Measurements from ENCODE around the gene ACAT2.
"Not testable (repeated sequence)": the region's sequence is repeated elsewhere in the genome, so short reads cannot be mapped to it uniquely, and the experiment has no call there.

Gene ACAT2

DNA sequence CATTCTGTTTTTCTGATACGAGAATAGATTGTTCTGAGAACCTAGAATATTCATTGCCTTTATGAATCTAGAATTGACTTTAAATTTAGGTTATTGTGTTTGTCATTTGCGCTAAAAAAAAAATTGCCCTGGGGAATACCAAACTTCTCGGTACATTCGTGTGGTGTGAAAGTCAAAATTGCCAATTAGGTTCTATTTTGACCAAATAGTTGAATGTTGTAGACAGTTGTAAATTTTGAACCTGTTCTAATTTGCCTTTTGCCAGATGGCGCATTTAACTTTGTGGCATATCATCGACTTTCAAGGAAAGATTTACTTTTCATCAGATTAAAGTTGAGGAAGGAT is 31.5 kb upstream of the ACAT2 start:
- DNase-seq (ENCODE audit: low spot score), result no peak

- DNase-seq (ENCODE audit: low spot score), result not testable (repeated sequence)
Measured at GRCh38 chr6:159732550-159732949, 29.3 kb upstream of the ACAT2 start.

DNA sequence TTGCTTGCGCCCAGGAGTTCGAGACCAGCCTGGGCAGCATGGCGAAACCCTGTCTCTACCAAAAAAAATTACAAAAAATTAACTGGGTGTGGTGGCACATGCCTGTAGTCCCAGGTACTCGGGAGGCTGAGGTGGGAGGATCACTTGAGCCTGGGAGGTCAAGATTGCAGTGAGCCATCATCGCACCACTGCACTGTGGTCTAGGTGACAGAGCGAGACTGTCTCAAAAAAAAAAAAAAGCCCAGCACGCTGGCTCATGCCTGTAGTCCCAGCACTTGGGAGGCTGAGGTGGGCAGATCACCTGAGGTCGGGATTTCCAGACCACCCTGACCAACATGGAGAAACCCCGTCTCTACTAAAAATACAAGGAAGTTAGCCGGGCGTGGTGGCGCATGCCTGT is 28.4 kb upstream of the ACAT2 start:
- DNase-seq (ENCODE audit: low spot score), result not testable (repeated sequence)

- no peak for DNase-seq (ENCODE audit: low spot score)
Measured at GRCh38 chr6:159736908-159737307, 24.9 kb upstream of the ACAT2 start.

- DNase-seq (ENCODE audit: low spot score), result no peak
Measured at GRCh38 chr6:159739341-159739740, 22.5 kb upstream of the ACAT2 start.

DNA sequence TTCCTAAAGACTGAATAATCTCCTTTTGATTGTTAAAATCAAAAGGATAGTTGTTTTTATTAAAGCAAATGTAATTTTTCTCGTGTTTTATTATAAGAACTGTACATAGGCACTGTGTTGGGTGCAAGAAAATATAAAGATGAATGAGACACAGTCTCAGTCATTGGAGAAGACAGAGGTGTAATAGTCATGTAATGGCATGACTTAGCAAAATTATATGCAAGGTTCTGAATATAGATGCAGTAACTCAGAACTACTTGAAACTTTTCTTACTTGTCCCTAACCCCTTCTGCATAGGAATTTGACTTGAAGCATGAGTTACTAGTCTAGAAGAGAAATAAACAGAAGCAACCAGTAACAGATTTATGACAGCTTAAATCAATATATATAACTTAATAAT is 19.7 kb upstream of the ACAT2 start:
- DNase-seq (ENCODE audit: low spot score), result no peak

DNA sequence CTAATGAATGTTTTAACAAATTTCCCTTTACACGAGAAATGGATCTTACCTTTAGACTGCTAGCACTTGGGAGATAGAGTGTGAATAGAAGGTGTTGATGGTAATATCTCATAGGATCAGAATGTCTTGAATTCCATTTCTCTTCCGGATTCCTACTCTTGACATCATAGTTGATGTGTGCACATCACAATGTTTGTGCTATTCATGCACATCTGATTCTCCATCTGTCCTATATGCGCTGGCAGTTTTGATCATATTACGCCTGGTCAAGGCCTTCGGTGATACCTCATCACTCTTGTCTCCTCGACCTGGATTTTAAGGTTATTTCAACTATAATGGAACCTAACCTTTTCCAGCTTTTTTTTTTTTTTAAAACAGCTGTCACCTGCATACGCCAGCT is 16.8 kb upstream of the ACAT2 start:
- DNase-seq (ENCODE audit: low spot score), result no peak

DNA sequence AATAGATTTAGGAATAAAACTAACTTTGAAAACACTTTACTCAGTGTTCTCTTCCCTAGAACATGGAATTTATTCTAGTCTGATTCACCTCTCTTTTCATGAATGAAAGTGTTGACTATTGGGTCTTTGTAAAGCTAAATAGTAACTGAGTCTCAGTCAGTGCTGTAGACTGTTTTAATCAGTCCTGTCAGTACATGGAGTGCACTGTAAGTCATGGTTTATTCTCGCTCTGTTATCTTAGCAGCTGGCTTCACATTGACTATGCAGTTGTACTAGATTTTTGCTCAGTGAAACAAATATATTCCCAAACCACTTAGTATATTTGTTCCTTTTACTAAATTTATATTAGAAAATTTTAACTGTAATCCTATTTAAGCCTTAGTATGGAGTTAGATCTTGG is 15.1 kb upstream of the ACAT2 start:
- no peak for DNase-seq (ENCODE audit: low spot score)

DNA sequence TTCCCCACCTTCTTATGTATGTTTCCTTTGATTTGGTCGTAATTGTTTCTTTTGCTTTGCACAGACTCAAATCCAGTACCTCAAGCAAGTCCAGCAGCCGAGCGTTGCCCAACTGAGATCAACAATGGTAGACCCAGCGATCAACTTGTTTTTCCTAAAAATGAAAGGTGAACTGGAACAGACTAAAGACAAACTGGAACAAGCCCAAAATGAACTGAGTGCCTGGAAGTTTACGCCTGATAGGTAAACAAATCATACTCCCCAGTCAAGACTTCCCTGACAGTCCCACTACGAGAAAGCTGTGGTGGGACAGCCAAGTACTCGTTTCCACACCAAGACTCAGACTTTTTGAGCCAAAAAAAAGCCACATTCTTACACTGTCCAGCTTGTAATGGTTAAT is 13.7 kb upstream of the ACAT2 start:
- DNase-seq (ENCODE audit: low spot score), result not testable (repeated sequence)

DNA sequence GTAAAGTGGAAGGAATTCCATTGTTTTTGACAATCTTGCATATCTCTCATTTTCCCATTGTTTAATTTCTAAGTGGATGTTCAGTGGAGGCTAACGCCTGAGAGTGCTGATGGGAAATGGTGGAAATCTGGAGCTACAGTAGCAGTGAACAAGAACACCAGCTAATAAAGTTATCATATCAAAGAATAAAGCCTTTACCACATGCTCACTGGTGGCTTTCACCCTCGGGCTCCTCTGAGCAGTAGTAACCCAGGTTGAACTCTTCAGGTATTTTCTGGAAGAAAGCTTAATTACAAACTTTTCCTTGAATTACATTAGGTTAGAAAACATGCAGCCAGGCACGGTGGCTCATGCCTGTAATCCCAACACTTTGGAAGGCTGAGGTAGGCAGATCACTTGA is 10.4 kb upstream of the ACAT2 start:
- DNase-seq (ENCODE audit: low spot score), result no peak

GRCh38 chr6:159753081-159753872 is 8.6 kb upstream of the ACAT2 start:
- DNase-seq (ENCODE audit: low spot score), result no peak

DNA sequence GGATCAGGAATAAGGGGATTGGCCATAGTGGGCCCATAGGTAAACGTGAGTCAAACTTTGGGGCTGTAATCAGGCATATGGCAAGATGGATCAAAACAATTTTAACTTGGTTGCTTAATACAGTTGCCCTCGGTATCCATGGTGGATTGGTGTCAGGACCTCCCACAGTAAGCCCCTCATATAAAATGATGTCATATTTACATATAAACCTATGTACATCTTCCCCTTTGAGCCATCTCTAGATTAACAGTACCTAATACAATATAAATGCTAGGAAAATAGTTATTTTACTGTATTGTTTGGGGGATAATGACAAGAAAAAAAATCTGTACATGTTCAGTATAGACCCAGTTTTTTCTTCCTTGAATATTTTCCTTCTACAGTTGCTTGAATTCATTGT is 7.4 kb upstream of the ACAT2 start:
- no peak for DNase-seq (ENCODE audit: low spot score)

DNA sequence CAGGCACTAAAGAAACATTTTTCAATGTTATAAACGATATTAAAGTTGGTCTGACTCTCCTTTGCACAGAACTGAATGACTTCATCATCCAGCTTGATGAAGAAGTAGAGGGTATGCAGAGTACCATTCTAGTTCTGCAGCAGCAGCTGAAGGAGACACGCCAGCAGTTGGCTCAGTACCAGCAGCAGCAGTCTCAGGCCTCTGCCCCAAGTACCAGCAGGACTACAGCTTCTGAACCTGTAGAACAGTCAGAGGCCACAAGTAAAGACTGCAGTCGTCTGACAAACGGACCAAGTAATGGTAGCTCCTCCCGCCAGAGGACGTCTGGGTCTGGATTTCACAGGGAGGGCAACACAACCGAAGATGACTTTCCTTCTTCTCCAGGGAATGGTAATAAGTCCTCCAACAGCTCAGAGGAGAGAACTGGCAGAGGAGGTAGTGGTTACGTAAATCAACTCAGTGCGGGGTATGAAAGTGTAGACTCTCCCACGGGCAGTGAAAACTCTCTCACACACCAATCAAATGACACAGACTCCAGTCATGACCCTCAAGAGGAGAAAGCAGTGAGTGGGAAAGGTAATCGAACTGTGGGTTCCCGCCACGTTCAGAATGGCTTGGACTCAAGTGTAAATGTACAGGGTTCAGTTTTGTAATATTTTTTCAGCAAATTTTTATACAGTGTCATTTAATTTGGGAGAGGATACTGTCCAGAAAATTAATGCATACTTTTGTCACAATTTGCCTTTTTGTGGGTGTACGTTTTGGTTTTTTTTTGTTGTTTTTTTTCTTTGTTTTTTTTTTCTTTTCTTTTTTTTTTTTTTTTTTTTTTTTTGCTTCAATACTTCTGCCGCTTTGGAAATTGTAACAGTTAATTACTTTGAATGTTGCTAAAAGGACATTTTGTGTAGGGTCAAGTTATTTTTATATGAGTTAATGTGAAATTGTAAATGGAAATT is 6.6 kb upstream of the ACAT2 start:
- DNase-seq (ENCODE audit: low spot score), result no peak

DNA sequence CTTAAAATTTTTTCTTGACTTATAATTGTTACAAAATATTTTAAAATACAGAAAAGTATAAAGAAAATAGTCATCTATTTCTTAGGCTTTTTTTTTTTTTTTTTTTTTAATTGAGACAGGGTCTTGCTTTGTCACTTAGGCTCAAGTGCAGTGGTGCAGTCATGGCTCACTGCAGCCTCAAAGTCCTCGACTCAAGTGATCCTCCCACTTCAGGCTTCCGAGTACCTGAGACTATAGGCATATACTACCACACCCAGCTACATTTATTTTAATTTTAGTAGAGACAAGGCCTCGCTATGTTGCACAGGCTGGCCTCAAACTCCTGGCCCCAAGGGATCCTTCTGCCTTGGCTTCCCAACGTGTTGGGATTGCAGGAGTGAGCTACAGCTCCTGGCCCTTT is 5.3 kb upstream of the ACAT2 start:
- no peak for DNase-seq (ENCODE audit: low spot score)

- DNase-seq (ENCODE audit: low spot score), result peak; percentile 22
Measured at GRCh38 chr6:159758031-159759001, 3.5 kb upstream of the ACAT2 start.

DNA sequence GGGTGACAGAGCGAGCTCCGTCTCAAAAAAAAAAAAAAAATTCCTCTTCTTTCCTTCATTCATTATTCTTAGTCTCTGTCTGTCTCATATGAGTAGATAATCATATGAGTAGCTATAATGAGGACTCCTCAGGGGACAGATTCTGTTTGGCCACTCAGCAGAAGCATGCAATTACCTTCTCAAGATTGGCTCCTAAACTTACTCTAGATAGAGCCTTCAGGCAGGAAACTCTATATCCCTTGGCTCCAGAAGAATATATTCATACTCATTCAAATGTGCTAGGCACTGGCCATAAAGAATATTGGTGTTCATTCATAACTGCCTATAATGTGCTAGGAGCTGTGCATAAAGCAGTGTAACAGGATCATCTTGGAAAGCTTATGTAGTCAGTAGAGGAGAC is 2.2 kb upstream of the ACAT2 start:
- DNase-seq (ENCODE audit: low spot score), result no peak

DNA sequence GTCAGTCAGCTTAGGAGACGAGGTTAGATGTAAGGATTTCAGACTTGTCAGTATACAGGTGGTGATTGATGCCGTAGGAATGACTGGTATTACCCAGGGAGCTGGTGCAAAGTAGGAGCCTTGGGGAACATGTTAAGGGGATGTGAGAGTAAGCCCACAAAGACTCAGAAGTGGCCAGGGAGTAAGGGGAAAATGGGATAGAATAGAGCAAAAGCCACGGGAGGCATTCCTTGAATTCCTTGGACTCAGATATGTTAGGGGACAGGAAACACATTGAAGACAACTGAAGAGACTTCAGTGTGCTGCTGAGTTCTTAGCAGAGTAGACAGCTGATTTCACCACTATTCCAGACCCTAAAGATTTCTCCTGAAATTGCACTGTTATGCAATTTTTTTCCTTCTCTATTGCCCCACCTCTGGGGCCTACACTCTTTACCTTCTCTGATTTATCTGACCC is 1.2 kb upstream of the ACAT2 start:
- DNase-seq (ENCODE audit: low spot score), result peak; percentile 37

DNA sequence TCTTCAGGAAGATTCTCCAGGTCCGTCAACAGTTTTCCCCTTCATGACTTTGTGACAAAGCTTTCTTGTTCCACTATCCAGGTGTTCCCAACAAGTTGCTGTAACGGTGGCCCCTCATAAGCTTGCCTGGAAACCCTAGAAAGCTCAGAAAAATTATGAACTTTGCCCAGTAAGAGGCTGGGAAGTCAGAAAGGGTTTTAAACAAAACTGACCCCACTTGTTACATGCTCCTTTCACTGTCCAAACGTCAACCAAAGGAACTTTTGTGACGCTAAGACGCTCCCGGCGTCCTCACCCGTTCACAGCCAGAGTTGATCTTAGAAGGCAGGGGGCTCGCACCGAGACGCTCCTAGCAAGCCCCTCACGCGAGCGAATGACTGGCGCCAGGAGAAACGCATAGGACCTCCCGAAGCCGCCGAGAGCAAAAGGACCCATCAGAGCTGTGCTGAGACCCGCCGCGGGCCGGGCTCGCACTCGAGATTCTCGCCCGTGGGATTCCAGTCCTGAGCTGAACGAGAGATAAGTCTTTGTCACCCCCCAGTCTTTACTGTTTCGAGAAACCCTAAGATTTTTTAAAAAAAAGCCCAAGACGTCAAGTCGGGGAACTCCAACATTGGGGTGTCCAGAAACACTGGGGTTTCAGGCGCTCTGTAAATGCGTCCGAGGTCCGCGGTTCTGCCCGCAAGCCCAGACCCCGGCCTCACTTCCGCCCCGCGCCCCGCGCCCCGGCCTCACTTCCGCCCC is 544 bp upstream of the ACAT2 start:
- DNase-seq (ENCODE audit: low spot score), result peak; percentile 16

DNA sequence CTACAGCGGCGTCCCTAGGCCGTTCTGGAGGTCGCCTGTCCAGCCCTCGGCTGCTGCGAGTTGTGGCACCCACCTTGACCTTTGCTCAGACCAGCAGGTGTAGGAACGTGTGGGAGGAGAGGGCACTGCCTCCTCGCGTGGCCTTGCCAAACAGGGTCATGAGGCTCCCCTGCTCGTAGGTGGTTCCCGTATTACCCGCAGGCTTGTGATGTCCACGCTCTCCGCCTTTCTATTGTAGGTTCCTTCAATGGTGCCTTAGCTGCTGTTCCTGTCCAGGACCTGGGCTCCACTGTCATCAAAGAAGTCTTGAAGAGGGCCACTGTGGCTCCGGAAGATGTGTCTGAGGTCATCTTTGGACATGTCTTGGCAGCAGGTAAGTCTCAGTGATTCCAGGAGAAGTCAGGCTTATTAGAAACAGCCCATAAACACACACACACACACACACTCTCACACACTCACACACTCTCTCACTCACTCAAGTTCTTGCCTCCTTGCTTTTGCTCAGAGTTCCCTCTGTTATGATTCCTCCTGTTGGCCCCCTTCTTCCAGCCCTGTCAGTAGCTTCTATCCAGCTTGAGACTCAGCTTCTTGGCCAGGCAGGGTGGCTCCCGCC is 942 bp downstream of the ACAT2 start:
- DNase-seq (ENCODE audit: low spot score), result no peak

DNA sequence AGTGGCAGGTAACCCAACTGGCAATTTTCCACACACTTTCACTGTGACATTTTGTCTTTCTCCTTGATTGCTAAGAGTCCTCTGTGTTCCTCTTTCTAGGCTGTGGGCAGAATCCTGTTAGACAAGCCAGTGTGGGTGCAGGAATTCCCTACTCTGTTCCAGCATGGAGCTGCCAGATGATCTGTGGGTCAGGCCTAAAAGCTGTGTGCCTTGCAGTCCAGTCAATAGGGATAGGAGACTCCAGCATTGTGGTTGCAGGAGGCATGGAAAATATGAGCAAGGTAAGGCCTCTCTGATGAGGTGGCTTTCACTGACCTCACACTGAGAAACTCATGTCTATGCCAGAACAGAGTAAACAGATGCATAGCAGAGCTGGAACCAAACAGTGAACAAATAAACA is 5.1 kb downstream of the ACAT2 start:
- no peak for DNase-seq (ENCODE audit: low spot score)

GRCh38 chr6:159769470-159769869 is 7.6 kb downstream of the ACAT2 start:
- no peak for DNase-seq (ENCODE audit: low spot score)
